HAP-1 (cell line): Measurements from ENCODE around the gene FAM216A.
"Not testable (repeated sequence)": the region's sequence is repeated elsewhere in the genome, so short reads cannot be mapped to it uniquely, and the experiment has no call there.

Experiments
- DNase-seq, 2 experiments: peaks; one replicate each; pipeline ENCODE4 v3.0.0-alpha.2; 2016 to 2020; ENCODE audit warnings: low spot score in 2 of 2
- H3K27me3 ChIP-seq: fragments of 250-450 bp; sonication (Bioruptor Pico); 2 replicates; pipeline ENCODE4 v1.5.1; 2020; ENCODE audit warnings: low read depth, mild to moderate bottlenecking, moderate library complexity
- H3K36me3 ChIP-seq: fragments of 250-450 bp; sonication (Bioruptor Pico); replicated peaks from 2 replicates; pipeline ENCODE4 v1.5.1; 2020; ENCODE audit warnings: mild to moderate bottlenecking
- H3K4me1 ChIP-seq: fragments of 250-450 bp; sonication (Bioruptor Pico); 2 replicates; pipeline ENCODE4 v1.5.1; 2020; ENCODE audit warnings: mild to moderate bottlenecking
- H3K4me3 ChIP-seq: fragments of 250-450 bp; sonication (Bioruptor Pico); 2 replicates; pipeline ENCODE4 v1.5.1; 2020; ENCODE audit warnings: mild to moderate bottlenecking, moderate library complexity
- H3K9me3 ChIP-seq: fragments of 250-450 bp; sonication (Bioruptor Pico); 2 replicates; pipeline ENCODE4 v1.5.1; 2020; ENCODE audit warnings: mild to moderate bottlenecking, moderate library complexity
- in situ Hi-C: fragments of 300-500 bp; cut with MboI; formaldehyde crosslinking; loops from 3 replicates; pipeline ENCODE4 v1.14.3; 2020; ENCODE audit warnings: low sequenced_read_pairs, inconsistent platforms, mixed read lengths

The FAM216A gene, protein sequence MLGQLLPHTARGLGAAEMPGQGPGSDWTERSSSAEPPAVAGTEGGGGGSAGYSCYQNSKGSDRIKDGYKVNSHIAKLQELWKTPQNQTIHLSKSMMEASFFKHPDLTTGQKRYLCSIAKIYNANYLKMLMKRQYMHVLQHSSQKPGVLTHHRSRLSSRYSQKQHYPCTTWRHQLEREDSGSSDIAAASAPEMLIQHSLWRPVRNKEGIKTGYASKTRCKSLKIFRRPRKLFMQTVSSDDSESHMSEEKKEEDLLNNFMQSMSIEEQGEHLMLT

DNA sequence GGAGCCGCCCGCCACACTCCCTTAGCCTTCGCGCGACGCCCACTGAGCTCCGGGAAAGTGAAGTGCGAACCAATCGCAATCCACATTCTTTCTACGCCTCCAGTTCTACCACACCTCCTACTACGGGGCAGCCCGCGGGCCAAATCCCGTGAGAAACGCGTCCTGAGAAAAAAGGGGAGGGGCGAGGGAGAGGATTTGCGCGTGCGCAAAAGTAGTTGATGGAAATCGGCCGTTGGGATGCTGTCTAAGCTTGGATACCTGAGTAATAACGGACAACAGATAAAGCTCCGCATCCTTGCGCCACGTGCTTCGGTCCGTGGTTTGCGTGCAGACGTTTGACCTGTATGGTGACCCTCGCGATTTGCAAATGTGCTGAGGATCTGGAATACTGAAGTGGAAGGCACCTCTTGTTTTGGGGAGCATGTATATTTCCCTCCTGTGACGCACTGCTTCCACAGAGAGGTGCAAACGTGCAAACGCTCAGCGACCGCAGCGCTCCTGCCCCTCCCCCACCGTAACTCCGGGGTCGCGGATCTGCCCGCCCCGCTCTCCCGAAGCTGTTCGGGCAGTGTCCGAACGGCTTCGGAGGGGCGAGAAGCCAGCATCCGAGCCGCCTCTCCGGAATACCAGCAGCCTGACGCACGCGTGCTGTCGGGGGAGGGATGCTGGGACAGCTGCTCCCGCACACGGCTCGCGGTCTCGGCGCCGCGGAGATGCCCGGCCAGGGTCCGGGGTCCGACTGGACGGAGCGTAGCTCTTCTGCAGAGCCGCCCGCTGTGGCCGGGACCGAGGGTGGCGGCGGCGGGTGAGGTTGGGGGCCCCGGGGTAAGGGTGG is at the start of gene FAM216A, which contains the start of gene GPN3:
TSS of gene FAM216A (plus strand) at position 632 of the 835 bp plus-strand sequence. CDS start at position 663, 31 bp downstream.
TSS of gene GPN3 (minus strand) at position 44 of the 835 bp plus-strand sequence. CDS start 54 bp downstream, outside the sequence.
- Histone ChIP-seq H3K27me3 (no peaks in the 10 kb centered on the region), H3K9me3 (no peaks in the 10 kb centered on the region), H3K4me3 (peak within 1 kb of the TSS; percentile 60), H3K36me3 (peaks cover 15% of the 10 kb centered on the region), H3K4me1 (peaks cover 17% of the 10 kb centered on the region)
- in situ Hi-C loops: loop anchor here (10.0 kb wide), 2 partner anchors 136 to 356 kb away; no protein-coding TSS in a partner anchor
- peak; percentile 97 to 99 for DNase-seq

DNA sequence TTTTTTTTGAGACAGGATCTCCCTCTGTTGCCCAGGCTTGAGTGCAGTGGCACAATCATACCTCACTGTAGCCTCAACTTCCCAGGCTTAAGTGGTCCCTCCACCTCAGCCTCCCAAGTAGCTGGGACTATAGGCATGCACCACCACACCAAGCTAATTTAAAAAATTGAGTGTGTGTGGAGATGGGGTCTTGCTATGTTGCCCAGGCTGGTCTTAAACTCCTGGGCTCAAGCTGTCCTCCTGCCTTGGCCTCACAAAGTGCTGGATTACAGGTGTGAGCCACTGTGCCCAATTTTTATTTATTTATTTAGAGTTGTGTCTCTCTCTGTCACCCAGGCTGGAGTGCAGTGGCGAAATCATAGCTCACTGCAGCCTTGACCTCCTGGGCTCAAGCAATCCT is 48.0 kb upstream of the FAM216A start:
- not testable (repeated sequence) for H3K9me3 ChIP-seq, DNase-seq, H3K36me3 ChIP-seq, H3K27me3 ChIP-seq, H3K4me1 ChIP-seq, H3K4me3 ChIP-seq
- in situ Hi-C loops: loop anchor here (10.0 kb wide), 1 partner anchor 316 kb away; no protein-coding TSS in a partner anchor

DNA sequence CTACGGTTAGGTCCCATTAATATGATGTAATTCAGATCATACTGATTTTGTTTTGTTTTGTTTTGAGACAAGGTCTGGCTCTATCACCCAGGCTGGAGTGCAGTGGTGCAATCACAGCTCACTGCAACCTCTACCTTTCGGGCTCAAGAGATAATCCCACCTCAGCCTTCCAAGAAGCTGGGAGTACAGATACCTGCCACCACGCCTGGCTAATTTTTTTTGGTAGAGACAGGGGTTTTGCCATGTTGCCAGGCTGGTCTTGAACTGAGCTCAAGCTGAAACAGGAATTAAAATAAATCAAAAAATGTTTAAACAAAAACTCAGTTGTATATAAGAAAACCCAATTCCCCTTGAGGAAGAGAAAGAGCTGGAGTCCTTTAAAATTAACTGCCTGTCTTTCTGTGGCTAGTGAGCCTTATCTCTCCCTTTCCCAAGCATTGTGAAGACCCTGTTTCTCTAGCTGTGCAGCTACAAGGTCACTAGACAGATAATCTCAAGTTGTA is 47.4 kb upstream of the FAM216A start:
- DNase-seq: no peak
- no peaks in the 10 kb centered on the region for H3K27me3 ChIP-seq
- H3K36me3 ChIP-seq: no peaks in the 10 kb centered on the region
- H3K9me3 ChIP-seq: no peaks in the 10 kb centered on the region
- in situ Hi-C loops: loop anchor here (10.0 kb wide), 1 partner anchor 316 kb away; no protein-coding TSS in a partner anchor
- no peak overlapping the region for H3K4me3 ChIP-seq
- H3K4me1 ChIP-seq: no peaks in the 10 kb centered on the region; the same call in 1 of the 2 replicates

DNA sequence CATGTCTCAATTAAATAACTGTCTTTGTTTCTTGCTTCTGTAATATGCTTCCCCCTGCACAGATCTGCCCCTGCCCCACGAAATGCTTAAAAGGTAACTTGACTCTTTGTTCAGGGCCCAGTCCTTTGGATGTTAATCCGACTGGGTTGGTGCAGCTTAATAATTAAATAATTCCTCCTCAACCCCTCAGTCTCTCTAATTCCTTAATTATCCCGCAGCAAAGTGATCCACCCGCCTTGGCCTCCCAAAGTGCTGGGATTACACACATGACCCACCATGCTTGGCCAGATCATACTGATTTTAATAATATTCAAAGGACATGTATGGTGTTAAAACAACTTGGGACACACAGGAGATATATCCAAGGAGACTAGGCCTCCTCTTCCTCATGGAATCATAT is 46.9 kb upstream of the FAM216A start:
- in situ Hi-C loops: loop anchor here (10.0 kb wide), 1 partner anchor 317 kb away; no protein-coding TSS in a partner anchor
- H3K36me3 ChIP-seq: no peaks in the 10 kb centered on the region
- no peaks in the 10 kb centered on the region for H3K27me3 ChIP-seq
- H3K4me3 ChIP-seq: no peak overlapping the region
- no peaks in the 10 kb centered on the region; the same call in 1 of the 2 replicates for H3K4me1 ChIP-seq
- H3K9me3 ChIP-seq: no peaks in the 10 kb centered on the region
- no peak for DNase-seq

DNA sequence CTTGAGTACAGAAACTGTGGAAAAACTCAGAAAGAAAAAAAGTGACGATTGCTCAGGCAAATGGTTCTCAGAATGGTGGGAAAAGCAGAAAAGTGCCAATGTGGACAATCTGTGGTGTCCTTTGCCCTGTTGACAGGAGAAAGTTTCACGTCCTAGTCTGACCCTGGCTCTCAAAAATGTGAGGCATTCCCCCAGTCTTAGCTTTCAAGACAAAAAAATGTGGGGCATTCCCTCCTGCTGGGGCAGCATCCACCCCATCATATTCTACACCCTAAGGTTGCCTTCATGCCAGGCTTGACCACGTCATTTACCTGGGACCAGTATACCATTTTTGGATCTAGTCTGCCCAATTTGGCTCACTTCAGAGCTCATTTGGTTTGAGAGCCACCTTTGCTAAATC is 44.4 kb upstream of the FAM216A start:
- no peaks in the 10 kb centered on the region; the same call in 1 of the 2 replicates for H3K4me1 ChIP-seq
- DNase-seq: no peak
- H3K4me3 ChIP-seq: no peak overlapping the region
- no peaks in the 10 kb centered on the region for H3K27me3 ChIP-seq
- no peaks in the 10 kb centered on the region for H3K9me3 ChIP-seq
- in situ Hi-C loops: loop anchor here (10.0 kb wide), 1 partner anchor 319 kb away; no protein-coding TSS in a partner anchor
- H3K36me3 ChIP-seq: no peaks in the 10 kb centered on the region

DNA sequence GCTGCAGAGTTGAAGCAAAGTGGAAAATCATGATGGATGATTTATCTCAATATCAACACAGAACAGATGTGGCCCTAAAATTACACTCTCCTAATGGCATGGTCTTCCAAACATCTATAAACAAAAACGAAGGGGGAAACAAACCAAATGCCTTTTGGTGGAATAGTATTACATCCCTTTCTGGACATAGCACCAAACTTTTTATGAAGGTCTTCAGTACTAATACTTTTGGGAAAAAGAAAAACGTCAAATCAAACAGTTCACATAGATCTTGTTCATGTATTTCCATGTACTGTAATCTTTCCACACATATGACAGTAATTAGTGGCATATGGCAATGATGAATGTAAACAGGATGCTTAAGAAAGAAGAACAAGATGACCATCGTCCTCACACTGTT is 42.2 kb upstream of the FAM216A start:
- Histone ChIP-seq H3K27me3 (no peaks in the 10 kb centered on the region), H3K36me3 (no peaks in the 10 kb centered on the region), H3K4me3 (no peak overlapping the region), H3K4me1 (no peaks in the 10 kb centered on the region; the same call in 1 of the 2 replicates), H3K9me3 (no peaks in the 10 kb centered on the region)
- in situ Hi-C loops: loop anchor here (10.0 kb wide), 1 partner anchor 322 kb away; no protein-coding TSS in a partner anchor
- no peak for DNase-seq

DNA sequence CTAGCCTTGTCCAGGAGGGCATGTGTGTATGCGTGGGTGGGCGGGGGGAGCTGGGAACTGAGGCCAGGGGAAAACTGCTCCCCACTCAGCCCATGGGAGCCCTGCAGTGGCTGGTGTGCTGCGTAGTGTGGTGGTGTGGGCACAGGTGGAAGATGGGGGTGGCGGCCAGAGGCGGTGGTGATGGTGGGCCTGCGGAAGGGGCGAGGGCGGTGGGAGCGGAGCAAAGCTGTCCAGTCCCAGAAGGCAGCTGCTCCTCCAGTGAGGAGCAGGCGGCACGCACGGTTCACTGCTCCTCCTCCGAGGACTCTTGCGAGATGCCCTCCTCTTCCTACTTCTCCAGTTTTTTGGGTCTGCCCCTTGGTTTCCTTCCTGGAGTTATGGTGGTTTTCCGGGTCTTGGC is 39.0 kb upstream of the FAM216A start:
- H3K4me1 ChIP-seq, H3K9me3 ChIP-seq, H3K36me3 ChIP-seq, H3K27me3 ChIP-seq, DNase-seq, H3K4me3 ChIP-seq: not testable (repeated sequence)
- in situ Hi-C loops: loop anchor here (10.0 kb wide), 1 partner anchor 325 kb away; no protein-coding TSS in a partner anchor

DNA sequence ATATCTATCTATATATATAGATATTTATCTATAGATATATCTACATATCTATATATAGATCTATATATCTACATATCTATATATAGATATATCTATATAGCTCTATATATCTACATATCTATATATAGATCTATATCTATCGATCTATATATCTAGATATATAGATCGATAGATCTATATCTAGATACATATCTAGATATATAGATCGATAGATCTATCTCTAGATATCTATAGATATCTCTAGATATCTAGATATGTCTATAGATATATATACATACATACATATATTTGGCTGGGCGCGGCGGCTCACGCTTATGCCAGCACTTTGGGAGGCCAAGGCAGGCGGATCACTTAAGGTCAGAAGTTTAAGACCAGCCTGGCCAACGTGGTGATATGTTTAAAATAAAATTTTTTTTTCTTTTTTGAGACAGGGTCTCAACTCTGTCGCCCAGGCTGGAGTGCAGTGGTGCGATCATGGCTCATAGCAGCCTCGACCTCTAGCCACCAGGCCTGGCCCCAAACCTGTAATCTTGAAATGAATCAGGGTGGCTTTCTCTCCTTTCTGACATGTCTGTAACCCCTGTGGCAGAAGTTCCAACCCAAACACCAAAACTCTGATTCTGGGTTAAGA is 36.6 kb upstream of the FAM216A start:
- in situ Hi-C loops: no loop called here
- Histone ChIP-seq H3K4me1 (no peaks in the 10 kb centered on the region), H3K27me3 (no peaks in the 10 kb centered on the region), H3K4me3 (peak overlapping the region; percentile 41), H3K36me3 (peaks cover 16% of the 10 kb centered on the region), H3K9me3 (no peaks in the 10 kb centered on the region)
- DNase-seq: no peak

DNA sequence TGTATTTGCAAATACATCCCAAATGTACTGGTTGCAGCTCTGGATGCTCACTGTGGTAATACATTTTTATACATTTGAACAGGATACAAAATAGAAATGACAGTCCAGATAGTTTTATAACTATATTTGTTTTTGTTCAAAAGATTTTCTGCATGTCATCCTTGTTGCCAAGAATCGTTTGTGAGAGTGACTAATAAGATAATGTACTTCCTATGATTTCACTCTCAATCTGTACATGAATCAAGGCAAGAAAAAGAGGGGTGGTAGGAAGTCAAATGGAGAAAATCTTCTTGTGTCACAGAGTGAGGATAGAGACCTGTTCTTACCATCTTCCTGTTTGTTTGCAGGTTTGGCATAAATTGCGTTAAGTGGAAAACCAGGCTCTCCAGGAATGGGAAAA is 32.4 kb upstream of the FAM216A start:
- DNase-seq: no peak
- Histone ChIP-seq H3K27me3 (no peaks in the 10 kb centered on the region), H3K4me3 (no peak overlapping the region), H3K9me3 (no peaks in the 10 kb centered on the region), H3K4me1 (no peaks in the 10 kb centered on the region), H3K36me3 (peaks cover 46% of the 10 kb centered on the region)
- in situ Hi-C loops: no loop called here

DNA sequence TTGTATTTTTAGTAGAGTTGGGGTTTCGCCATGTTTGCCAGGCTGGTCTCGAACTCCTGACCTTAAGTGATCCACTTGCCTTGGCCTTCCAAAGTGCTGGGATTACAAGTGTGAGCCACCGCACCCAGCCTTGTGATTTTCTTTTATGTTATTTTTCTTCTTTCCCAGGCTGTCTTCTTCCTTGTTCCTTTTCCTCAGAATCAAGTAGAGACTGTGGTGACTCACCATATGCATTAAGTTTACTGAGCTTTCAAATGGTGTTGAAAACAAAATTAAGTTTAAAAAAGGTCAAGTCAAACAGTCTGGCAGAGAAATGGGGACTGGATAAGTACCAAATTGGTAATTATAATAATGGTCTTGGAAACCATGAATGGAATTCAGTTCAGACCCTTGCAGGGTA is 24.2 kb upstream of the FAM216A start:
- no peaks in the 10 kb centered on the region for H3K9me3 ChIP-seq
- peaks cover 51% of the 10 kb centered on the region for H3K36me3 ChIP-seq
- no peak overlapping the region for H3K4me3 ChIP-seq

DNA sequence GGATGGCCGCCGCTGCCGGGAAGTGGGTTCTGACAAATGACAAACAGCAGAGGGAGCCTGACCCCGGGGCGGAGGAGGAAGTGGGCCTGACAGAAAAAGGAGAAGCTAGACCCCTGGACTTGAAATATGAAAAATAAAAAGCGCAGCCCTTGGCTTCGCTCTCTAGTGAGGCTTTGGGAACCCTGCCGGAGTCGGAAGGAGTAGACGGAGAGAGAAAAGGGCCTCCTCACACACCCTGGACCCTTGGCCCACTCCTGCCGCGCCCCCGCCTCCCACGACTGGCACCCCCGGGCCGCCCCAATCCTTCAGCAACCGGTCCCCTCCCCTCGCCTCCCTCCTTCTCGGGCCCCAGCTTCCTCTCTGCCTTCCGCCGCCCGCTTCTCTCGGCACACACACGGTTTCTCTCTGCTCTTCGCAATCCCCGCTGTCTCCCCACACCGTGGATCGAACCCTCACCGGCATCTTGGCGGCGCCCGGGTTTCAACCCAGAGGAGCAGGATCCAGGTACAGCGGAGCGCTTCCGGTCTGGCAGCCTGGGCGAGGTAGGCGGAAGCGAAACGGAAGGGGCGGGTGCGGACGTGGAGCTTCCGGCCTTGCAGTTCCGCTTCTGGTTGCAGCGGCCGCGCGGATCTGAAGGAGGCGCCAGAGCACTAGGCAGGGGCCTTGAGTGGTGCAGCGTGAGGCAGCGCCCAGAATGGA is 18.7 kb upstream of the FAM216A start, which contains the start of gene ARPC3:
TSS of gene ARPC3 (minus strand) at position 539 of the 699 bp plus-strand sequence. CDS start at position 462, 77 bp downstream.
- DNase-seq: peak; percentile 92 to 97

More for the DNA sequence above, 24.2 kb upstream of the FAM216A start:
- Histone ChIP-seq H3K27me3 (no peaks in the 10 kb centered on the region), H3K4me1 (peaks cover 6% of the 10 kb centered on the region)
- no peak for DNase-seq
- in situ Hi-C loops: no loop called here

DNA sequence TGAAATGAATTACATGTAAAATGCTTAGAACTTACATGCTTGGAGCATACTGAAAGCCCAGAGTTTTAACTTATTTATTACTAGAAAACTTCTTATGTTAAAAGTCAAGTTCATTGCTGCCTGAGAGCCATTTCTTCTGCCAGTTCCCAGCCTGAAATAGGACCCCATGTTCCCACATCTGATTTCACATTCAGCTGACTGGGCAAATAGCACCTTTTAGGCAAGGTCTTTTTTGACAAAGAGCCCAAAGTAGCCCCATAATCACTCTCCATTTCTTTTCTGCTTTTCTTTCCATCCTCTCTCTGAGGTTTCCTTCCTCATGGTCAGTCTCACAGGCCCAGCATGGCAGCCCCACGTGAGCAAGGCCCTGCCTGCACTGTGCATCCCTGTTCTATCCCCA is 17.4 kb upstream of the FAM216A start:
- Histone ChIP-seq H3K36me3 (peaks cover 33% of the 10 kb centered on the region), H3K4me1 (peaks cover 6% of the 10 kb centered on the region), H3K9me3 (no peaks in the 10 kb centered on the region), H3K4me3 (no peak overlapping the region), H3K27me3 (no peaks in the 10 kb centered on the region)
- in situ Hi-C loops: no loop called here
- DNase-seq: no peak

More for the DNA sequence above, 18.7 kb upstream of the FAM216A start, which contains the start of gene ARPC3:
- Histone ChIP-seq H3K36me3 (peaks cover 24% of the 10 kb centered on the region), H3K4me1 (peaks cover 6% of the 10 kb centered on the region), H3K27me3 (no peaks in the 10 kb centered on the region), H3K4me3 (peak within 1 kb of the TSS; percentile 93), H3K9me3 (no peaks in the 10 kb centered on the region)
- in situ Hi-C loops: no loop called here
